HFFc6 (cell line): ENCODE data around the gene KIF1C. TPM values are rescaled to one million over a fixed set of nuclear protein-coding genes. Genes with fewer than 3 reads are reported as not detected.

Experiments
- DNase-seq: peaks from one replicate; pipeline ENCODE4 v3.0.0-alpha.2; 2018
- H3K27ac Mint-ChIP-seq: 2 replicates; pipeline ENCODE4 v1.8.0; 2020; ENCODE audit warnings: mild to moderate bottlenecking, mixed read lengths
- H3K27me3 Mint-ChIP-seq: 2 replicates; pipeline ENCODE4 v1.8.0; 2021; ENCODE audit warnings: mild to moderate bottlenecking, moderate library complexity, mixed read lengths; ENCODE audit not compliant: insufficient read depth
- H3K36me3 Mint-ChIP-seq: 2 replicates; pipeline ENCODE4 v1.8.0; 2021; ENCODE audit warnings: low read depth, mixed read lengths
- H3K4me1 Mint-ChIP-seq: 2 replicates; pipeline ENCODE4 v1.8.0; 2020; ENCODE audit warnings: low read depth, mixed read lengths
- H3K4me3 Mint-ChIP-seq: 2 replicates; pipeline ENCODE4 v1.8.0; 2020; ENCODE audit warnings: mild to moderate bottlenecking, moderate library complexity, mixed read lengths
- H3K9me3 Mint-ChIP-seq: 2 replicates; pipeline ENCODE4 v1.8.0; 2020; ENCODE audit warnings: mild to moderate bottlenecking, mixed read lengths
- total RNA-seq, 6 experiments: library from RNA; stranded (reverse); fragmentation: NEBNext Ultra II Directional; extraction: Animal tissue kit (Norgen Biotek cat#: 25700); gene quantifications; 2 replicates in 1 of 6; 3 replicates in 5 of 6; pipeline ENCODE4 v1.2.3, GENCODE V29; 2021
- TF ChIP-seq, protein P1 (sequence below): fragments of 200-600 bp; sonication (generic); IDR thresholded peaks from 2 replicates; pipeline ENCODE4 v1.5.0; 2021; ENCODE audit warnings: antibody characterized with exemption, mild to moderate bottlenecking

The KIF1C gene
- total RNA-seq, 6 experiments from 2014 or later, result 174 to 200 (median 178) TPM

DNA sequence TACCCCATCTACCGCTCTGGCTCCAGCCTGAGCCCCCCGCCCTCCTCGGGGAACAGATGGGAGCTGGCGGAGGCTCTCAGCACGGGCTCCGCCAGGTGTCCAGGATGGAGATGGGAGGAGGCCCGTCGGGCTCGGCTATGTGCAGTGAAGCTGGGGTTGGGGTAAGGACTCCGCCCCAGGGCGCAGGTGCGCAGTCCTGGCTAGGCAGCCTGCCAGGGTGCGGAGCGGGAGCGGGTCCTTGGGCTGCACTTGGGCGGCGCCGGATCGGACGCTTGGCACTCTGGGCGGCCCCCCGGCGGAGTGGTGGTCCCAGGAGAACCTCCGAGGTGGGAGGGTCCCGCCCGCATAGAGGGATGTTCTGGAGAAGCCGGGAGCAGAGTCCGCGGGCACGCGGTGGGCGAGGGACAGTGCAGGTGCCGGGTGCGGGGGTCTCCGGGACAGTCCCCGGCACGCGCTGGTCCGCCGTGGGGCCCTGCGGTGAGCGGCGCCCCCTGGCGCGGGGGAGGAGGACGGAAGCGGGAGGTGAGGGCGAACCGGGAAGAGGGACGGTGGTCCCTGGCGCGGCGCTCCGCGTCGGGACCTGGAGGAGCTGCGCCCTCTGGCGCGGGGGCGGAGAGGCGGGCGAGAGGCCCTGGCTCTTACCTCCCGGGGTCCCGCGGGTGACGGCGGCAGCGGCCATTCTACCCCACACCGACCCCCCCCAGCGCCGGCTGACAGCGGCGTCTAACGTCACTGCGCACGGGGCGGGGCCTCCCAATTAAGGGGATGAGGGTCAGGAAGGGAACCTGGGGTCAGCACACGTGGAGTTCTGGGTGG is 10.6 kb upstream of the KIF1C start, which contains the start of gene CAMTA2:
Gene CAMTA2 (minus strand): TSS at position 725 of the 816 bp plus-strand sequence. CDS start 1,453 bp downstream, outside the sequence.
- H3K27ac Mint-ChIP-seq, result peak within 1 kb of the TSS; percentile 93

DNA sequence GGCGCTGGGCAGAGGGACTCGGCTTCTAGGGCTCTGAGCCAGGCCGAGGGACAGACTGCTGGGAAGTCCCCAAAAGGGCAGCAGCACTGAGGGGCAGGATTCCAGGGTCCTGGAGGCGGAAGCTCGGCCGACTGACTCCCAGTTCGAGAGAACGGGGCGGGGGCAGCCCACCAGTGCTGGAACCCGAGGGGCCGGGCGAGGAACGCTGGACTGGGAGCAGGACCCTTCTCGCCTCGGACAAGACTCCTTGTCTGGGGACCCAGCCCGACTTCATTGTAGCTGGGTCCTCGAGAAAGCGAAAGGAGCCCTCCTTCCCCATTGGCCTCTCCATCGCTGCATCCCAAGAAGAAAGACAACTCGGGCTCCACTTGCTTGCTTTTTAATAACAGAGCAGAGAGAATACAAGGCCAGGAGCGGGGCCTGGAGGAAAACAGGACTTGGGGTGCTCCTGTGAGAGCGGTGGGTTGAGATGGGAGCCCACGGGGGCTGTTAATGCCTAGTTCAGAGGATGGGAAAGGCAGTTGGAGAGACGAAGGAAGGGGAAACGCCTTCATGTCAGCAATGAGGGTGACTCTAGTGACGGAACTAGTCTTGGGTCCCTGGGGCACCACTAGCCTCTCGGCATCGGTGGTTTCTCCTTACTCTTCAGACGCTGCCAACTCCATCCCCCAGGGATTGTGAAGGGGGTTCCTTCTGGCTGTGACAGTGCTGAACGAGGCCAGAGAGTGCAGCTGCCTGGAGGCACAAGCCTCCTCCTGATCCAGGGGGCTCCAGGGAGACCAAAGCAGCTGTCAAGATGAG is 9.8 kb upstream of the KIF1C start:
- H3K4me3 Mint-ChIP-seq, result peak overlapping the region; percentile 94
- no peaks in the 10 kb centered on the region for H3K9me3 Mint-ChIP-seq
- H3K27ac Mint-ChIP-seq, result peak overlapping the region; percentile 93
- TF ChIP-seq, protein P1, sequence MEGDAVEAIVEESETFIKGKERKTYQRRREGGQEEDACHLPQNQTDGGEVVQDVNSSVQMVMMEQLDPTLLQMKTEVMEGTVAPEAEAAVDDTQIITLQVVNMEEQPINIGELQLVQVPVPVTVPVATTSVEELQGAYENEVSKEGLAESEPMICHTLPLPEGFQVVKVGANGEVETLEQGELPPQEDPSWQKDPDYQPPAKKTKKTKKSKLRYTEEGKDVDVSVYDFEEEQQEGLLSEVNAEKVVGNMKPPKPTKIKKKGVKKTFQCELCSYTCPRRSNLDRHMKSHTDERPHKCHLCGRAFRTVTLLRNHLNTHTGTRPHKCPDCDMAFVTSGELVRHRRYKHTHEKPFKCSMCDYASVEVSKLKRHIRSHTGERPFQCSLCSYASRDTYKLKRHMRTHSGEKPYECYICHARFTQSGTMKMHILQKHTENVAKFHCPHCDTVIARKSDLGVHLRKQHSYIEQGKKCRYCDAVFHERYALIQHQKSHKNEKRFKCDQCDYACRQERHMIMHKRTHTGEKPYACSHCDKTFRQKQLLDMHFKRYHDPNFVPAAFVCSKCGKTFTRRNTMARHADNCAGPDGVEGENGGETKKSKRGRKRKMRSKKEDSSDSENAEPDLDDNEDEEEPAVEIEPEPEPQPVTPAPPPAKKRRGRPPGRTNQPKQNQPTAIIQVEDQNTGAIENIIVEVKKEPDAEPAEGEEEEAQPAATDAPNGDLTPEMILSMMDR, result no peak
- no peaks in the 10 kb centered on the region; the same call in none of the 2 replicates for H3K27me3 Mint-ChIP-seq
- H3K36me3 Mint-ChIP-seq, result peaks cover 26% of the 10 kb centered on the region
- no peak for DNase-seq
- peaks cover 47% of the 10 kb centered on the region for H3K4me1 Mint-ChIP-seq

More for the DNA sequence above, 10.6 kb upstream of the KIF1C start, which contains the start of gene CAMTA2:
- Mint-ChIP-seq H3K4me3 (peak within 1 kb of the TSS; percentile 94), H3K36me3 (peaks cover 34% of the 10 kb centered on the region), H3K9me3 (no peaks in the 10 kb centered on the region), H3K4me1 (peaks cover 56% of the 10 kb centered on the region), H3K27me3 (peaks cover 1% of the 10 kb centered on the region)
- TF ChIP-seq, protein P1, result peak; percentile 85
- DNase-seq, result peak; percentile 49

DNA sequence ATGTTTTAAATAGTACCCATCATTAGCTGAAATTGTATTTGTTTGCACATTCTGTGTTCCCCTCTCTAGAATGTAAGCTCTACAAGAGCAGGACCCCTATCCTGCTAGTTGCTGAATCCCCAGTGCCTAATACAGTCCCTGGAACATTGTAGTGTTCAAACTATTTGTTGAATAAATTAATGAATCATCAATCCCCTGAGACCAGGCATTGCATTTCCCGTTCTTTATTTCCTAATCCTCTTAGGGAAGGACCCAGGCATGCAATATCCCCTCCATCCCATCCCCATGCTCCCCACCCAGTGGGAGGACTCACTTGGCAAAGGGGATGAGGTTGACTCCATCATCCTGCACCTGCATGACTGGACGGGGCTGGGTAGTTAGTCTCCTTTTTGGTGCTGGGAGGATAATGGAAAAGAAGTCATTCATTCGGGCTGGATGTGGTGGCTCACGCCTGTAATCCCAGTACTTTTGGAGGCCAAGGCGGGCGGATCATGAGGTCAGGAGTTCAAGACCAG is 3.6 kb upstream of the KIF1C start:
- H3K36me3 Mint-ChIP-seq, result peaks cover 11% of the 10 kb centered on the region

DNA sequence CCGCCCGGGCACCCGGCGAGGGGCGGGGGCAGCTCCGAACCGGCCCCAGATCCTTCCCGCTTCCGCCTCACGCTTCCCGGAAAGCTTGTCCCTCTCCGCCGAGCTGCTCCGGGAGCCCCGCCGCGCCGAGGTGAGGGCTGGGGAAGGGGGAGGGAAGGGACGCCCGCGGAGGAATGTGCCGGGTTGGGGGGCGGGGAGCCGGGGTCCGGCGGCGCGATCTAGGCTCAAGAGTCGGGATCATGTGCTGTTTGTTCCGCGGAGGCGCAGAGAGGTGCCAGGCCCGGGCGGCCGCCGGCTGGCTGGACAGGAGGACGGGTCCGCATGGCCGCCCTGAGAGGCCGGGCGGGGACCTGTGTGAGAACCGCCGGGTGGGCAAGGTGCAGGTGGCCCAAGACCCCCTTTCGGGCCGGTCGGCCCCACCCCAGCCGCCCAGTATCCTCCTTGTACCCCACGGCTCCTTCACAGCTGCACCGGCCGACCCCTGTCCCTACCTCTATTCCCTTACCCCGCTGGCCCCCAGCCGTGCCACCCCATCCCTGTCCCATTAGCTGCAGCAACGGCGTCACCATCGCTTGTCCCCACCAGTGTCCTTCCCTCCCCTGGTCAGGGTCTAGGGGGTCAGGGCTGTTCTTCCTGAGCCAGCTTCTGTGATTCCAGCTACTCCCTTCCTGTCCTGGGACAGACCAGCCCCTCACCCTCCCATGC is 429 bp downstream of the KIF1C start:
- Mint-ChIP-seq H3K4me3 (peak overlapping the region; percentile 88), H3K4me1 (peaks cover 23% of the 10 kb centered on the region), H3K9me3 (no peaks in the 10 kb centered on the region), H3K36me3 (peaks cover 11% of the 10 kb centered on the region), H3K27me3 (0 out of 2 replicates have a peak, but pooled peaks cover 2% of the 10 kb centered on the region), H3K27ac (peak overlapping the region; percentile 20)
- no peak for DNase-seq
- TF ChIP-seq, protein P1, result no peak

More for the DNA sequence above, 3.6 kb upstream of the KIF1C start:
- TF ChIP-seq, protein P1, result no peak
- Mint-ChIP-seq H3K27ac (no peak overlapping the region), H3K4me1 (peaks cover 18% of the 10 kb centered on the region), H3K9me3 (no peaks in the 10 kb centered on the region), H3K27me3 (peaks cover 2% of the 10 kb centered on the region; the same call in 1 of the 2 replicates), H3K4me3 (no peak overlapping the region)
- no peak for DNase-seq
